Measurements from ENCODE around the gene KIAA1614. TPM values are rescaled to one million over a fixed set of nuclear protein-coding genes. Genes with fewer than 3 reads are reported as not detected.

Gene KIAA1614
- polyA plus RNA-seq, 1 of the 3 experiments (the other 2 are of a cell fraction): 1.1 TPM

DNA sequence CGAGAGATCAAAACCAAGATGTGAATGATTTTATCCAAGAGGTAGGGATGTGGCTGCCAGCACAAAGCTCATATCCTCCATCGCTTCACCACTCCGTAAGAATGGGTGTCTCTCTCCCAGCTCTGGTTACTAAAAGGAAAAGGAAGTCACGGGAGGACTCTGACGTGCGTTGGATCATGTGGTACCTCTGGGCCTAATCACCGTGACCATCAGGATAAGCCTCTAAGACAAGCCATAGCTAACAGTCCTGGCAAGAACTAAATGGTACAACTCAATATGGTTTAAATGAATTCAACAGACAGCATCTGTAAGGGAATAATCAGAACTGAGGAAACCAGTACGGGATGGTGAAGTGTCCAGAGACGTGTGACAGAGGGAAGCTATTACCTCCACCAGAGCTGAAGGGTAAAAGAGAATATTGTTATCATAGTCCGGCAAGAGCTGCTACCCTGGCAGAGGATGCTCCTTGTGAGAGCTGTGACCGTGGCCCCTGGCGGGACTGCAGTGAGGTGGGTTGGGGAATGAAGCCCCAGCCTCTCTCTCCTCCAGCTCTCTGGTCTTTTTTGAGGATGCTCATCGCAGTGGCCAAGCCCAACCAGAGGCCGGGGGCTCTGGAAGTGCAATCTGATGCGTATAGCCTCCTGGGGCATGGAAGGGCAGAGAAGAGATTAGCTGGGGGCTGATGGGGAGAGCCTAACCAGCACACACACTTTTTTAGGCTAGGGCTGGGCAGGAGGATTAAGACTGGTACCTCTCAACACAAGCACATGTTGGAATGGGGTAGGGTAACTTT, 54.2 kb downstream of the KIAA1614 start:
- H3K27ac ChIP-seq (ENCODE audit: low read depth in 2 of 2, low read length in 1 of 2): no peak overlapping the region
- no peak overlapping the region for H3K4me3 ChIP-seq (ENCODE audit: low read depth in 2 of 2, low read length in 1 of 2)
- no peak overlapping the region for H3K9ac ChIP-seq
- no peaks in the 10 kb centered on the region for H3K9me3 ChIP-seq
- no peaks in the 10 kb centered on the region for H3K9me2 ChIP-seq
- 82% methylated on average over 14 of the region's 15 CpGs for WGBS (ENCODE audit: low lambda C conversion rate)
- H3F3A ChIP-seq (replicated peaks; ENCODE audit: insufficient read depth): no peaks in the 10 kb centered on the region
- no peak overlapping the region for H3K4me2 ChIP-seq
- no peaks in the 10 kb centered on the region for H3K79me2 ChIP-seq (ENCODE audit: insufficient read depth)
- no peaks in the 10 kb centered on the region for H3K27me3 ChIP-seq (ENCODE audit: insufficient read depth)
- peaks cover 0 to 52% of the 10 kb centered on the region in 2 experiments for H3K36me3 ChIP-seq (replicated peaks in 1 of 2; ENCODE audit: control insufficient read depth in 1 of 2, insufficient read depth in 2 of 2, low read length in 1 of 2)
- no peak for DNase-seq
- POLR2A ChIA-PET: no interaction called here
- H4K20me1 ChIP-seq (ENCODE audit: insufficient read depth): no peaks in the 10 kb centered on the region
- CTCF ChIA-PET: interaction anchor here (1.2 kb wide), 3 partner anchors 12 to 223 kb away, joined by 3 read pairs; no protein-coding TSS in a partner anchor
- peaks cover 0 to 6% of the 10 kb centered on the region in 2 experiments; a peak in 1 of 4 replicates for H3K4me1 ChIP-seq (ENCODE audit: control insufficient read depth in 1 of 2, insufficient read depth in 2 of 2, low read depth in 1 of 2, low read length in 1 of 2)
- no peak overlapping the region for H2AFZ ChIP-seq (ENCODE audit: low read depth)
- TF ChIP-seq, protein P1, sequence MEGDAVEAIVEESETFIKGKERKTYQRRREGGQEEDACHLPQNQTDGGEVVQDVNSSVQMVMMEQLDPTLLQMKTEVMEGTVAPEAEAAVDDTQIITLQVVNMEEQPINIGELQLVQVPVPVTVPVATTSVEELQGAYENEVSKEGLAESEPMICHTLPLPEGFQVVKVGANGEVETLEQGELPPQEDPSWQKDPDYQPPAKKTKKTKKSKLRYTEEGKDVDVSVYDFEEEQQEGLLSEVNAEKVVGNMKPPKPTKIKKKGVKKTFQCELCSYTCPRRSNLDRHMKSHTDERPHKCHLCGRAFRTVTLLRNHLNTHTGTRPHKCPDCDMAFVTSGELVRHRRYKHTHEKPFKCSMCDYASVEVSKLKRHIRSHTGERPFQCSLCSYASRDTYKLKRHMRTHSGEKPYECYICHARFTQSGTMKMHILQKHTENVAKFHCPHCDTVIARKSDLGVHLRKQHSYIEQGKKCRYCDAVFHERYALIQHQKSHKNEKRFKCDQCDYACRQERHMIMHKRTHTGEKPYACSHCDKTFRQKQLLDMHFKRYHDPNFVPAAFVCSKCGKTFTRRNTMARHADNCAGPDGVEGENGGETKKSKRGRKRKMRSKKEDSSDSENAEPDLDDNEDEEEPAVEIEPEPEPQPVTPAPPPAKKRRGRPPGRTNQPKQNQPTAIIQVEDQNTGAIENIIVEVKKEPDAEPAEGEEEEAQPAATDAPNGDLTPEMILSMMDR (IDR thresholded peaks at IDR 0.05): no peak
- TF ChIP-seq SMC3 (IDR thresholded peaks at IDR 0.05; ENCODE audit: low read depth, low read length) (no peak), FOXM1 (IDR thresholded peaks at IDR 0.05; ENCODE audit: low read depth) (no peak), TEAD4 (IDR thresholded peaks at IDR 0.05; ENCODE audit: borderline replicate concordance, insufficient read depth) (no peak), GATA2 (CRISPR knock-in tag; IDR thresholded peaks at IDR 0.05) (no peak), NRF1 (IDR thresholded peaks at IDR 0.05; ENCODE audit: low read depth, low read length) (no peak)

DNA sequence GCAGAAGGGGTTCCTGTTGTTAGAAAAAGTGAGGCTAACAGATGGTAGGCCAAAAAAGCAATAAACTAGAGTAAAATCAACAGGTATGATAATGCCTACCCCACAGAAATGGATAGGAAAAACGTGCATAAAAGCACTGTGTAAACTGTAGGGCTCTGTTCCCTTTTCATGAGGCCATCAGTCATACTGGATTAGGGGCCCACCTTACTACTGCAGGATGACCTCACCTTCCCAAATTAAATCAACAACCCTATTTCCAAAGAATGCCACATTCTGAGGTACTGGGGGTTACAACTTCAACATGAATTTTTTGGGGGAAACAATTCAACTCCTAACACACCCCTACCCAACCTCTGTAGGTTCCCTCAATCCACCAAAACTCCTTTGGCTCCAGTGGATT, 54.9 kb downstream of the KIAA1614 start:
- H4K20me1 ChIP-seq (ENCODE audit: insufficient read depth): no peaks in the 10 kb centered on the region
- no peak overlapping the region for H3K4me3 ChIP-seq (ENCODE audit: low read depth in 2 of 2, low read length in 1 of 2)
- no peak overlapping the region for H3K4me2 ChIP-seq
- ChIA-PET POLR2A (no interaction called here), CTCF (no interaction called here)
- no peak overlapping the region for H3K9ac ChIP-seq
- H3K9me2 ChIP-seq: no peaks in the 10 kb centered on the region
- H3K36me3 ChIP-seq (replicated peaks in 1 of 2; ENCODE audit: control insufficient read depth in 1 of 2, insufficient read depth in 2 of 2, low read length in 1 of 2): peaks cover 0 to 54% of the 10 kb centered on the region in 2 experiments
- peaks cover 0 to under 1% of the 10 kb centered on the region in 2 experiments; a peak in 1 of 4 replicates for H3K4me1 ChIP-seq (ENCODE audit: control insufficient read depth in 1 of 2, insufficient read depth in 2 of 2, low read depth in 1 of 2, low read length in 1 of 2)
- H2AFZ ChIP-seq (ENCODE audit: low read depth): no peak overlapping the region
- no peak overlapping the region for H3K27ac ChIP-seq (ENCODE audit: low read depth in 2 of 2, low read length in 1 of 2)
- no peak for DNase-seq
- H3K9me3 ChIP-seq: no peaks in the 10 kb centered on the region
- H3K27me3 ChIP-seq (ENCODE audit: insufficient read depth): no peaks in the 10 kb centered on the region
- no peaks in the 10 kb centered on the region for H3F3A ChIP-seq (replicated peaks; ENCODE audit: insufficient read depth)
- 41% methylated on average over 1 of the region's 1 CpG for WGBS (ENCODE audit: low lambda C conversion rate)
- H3K79me2 ChIP-seq (ENCODE audit: insufficient read depth): no peaks in the 10 kb centered on the region; the same call in 1 of the 2 replicates
- no peak for TF ChIP-seq TEAD4 (IDR thresholded peaks at IDR 0.05; ENCODE audit: borderline replicate concordance, insufficient read depth)
- TF ChIP-seq, protein P1 (IDR thresholded peaks at IDR 0.05): no peak
- TF ChIP-seq, protein P2, sequence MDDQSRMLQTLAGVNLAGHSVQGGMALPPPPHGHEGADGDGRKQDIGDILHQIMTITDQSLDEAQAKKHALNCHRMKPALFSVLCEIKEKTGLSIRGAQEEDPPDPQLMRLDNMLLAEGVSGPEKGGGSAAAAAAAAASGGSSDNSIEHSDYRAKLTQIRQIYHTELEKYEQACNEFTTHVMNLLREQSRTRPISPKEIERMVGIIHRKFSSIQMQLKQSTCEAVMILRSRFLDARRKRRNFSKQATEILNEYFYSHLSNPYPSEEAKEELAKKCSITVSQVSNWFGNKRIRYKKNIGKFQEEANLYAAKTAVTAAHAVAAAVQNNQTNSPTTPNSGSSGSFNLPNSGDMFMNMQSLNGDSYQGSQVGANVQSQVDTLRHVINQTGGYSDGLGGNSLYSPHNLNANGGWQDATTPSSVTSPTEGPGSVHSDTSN (IDR thresholded peaks at IDR 0.05): no peak
- no peak for TF ChIP-seq FOSL2 (IDR thresholded peaks at IDR 0.05; ENCODE audit: borderline replicate concordance, low read depth)
- TF ChIP-seq, protein P3, sequence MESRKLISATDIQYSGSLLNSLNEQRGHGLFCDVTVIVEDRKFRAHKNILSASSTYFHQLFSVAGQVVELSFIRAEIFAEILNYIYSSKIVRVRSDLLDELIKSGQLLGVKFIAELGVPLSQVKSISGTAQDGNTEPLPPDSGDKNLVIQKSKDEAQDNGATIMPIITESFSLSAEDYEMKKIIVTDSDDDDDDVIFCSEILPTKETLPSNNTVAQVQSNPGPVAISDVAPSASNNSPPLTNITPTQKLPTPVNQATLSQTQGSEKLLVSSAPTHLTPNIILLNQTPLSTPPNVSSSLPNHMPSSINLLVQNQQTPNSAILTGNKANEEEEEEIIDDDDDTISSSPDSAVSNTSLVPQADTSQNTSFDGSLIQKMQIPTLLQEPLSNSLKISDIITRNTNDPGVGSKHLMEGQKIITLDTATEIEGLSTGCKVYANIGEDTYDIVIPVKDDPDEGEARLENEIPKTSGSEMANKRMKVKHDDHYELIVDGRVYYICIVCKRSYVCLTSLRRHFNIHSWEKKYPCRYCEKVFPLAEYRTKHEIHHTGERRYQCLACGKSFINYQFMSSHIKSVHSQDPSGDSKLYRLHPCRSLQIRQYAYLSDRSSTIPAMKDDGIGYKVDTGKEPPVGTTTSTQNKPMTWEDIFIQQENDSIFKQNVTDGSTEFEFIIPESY (IDR thresholded peaks at IDR 0.05; ENCODE audit: borderline replicate concordance, low read depth): no peak
- no peak for TF ChIP-seq NRF1 (IDR thresholded peaks at IDR 0.05; ENCODE audit: low read depth, low read length)
- no peak for TF ChIP-seq EZH2phosphoT487 (IDR thresholded peaks at IDR 0.05; ENCODE audit: borderline replicate concordance, low read depth)
- no peak for TF ChIP-seq GABPA (IDR thresholded peaks at IDR 0.05; ENCODE audit: low read depth)
- TF ChIP-seq MEF2A (IDR thresholded peaks at IDR 0.05; ENCODE audit: borderline replicate concordance, low read depth): no peak
- TF ChIP-seq SMC3 (IDR thresholded peaks at IDR 0.05; ENCODE audit: low read depth, low read length): no peak
- TF ChIP-seq, protein P4, sequence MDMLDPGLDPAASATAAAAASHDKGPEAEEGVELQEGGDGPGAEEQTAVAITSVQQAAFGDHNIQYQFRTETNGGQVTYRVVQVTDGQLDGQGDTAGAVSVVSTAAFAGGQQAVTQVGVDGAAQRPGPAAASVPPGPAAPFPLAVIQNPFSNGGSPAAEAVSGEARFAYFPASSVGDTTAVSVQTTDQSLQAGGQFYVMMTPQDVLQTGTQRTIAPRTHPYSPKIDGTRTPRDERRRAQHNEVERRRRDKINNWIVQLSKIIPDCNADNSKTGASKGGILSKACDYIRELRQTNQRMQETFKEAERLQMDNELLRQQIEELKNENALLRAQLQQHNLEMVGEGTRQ (IDR thresholded peaks at IDR 0.05; ENCODE audit: borderline replicate concordance, low read depth, low read length): no peak
- no peak for TF ChIP-seq RCOR1 (IDR thresholded peaks at IDR 0.05; ENCODE audit: low read length)
- TF ChIP-seq YY1 (IDR thresholded peaks at IDR 0.05; ENCODE audit: low read depth): no peak
